ENCODE results near the gene PALM. TPM values are rescaled to one million over a fixed set of nuclear protein-coding genes. Genes with fewer than 3 reads are reported as not detected.

Gene PALM
- total RNA-seq, 5 donors from 2014 or later (not counting 1 experiment from before 2014, with no cell fraction given): 0.19 to 0.57 (median 0.41) TPM; not detected in 1

- peaks cover 3% of the 10 kb centered on the region in 2 donors for H3K27me3 Mint-ChIP-seq
- no peaks in the 10 kb centered on the region for H3K4me1 ChIP-seq (ENCODE audit: control insufficient read depth in 1 of 2, extremely low read depth in 1 of 2, insufficient read depth in 2 of 2, low read length in 2 of 2)
Measured at GRCh38 chr19:780935-781334, 72.2 kb downstream of the PALM start.

GRCh38 chr19:781800-782184 is 73.1 kb downstream of the PALM start:
- no peak overlapping the region for H3K27ac Mint-ChIP-seq
- no peaks in the 10 kb centered on the region for H3K4me1 Mint-ChIP-seq
- H3K36me3 ChIP-seq (ENCODE audit: control insufficient read depth in 2 of 2, extremely low read depth in 1 of 2, insufficient read depth in 1 of 2, low read length in 1 of 2): no peaks in the 10 kb centered on the region
- H3K9me3 Mint-ChIP-seq: no peaks in the 10 kb centered on the region
- H3K36me3 Mint-ChIP-seq: no peaks in the 10 kb centered on the region
- ChIA-PET POLR2A (no interaction called here), CTCF (no interaction called here)
- H3K27me3 Mint-ChIP-seq: peaks cover 3% of the 10 kb centered on the region in 2 donors
- DNase-seq (no peak), ATAC-seq (replicated peaks in 1 of 4) (no peak)
- WGBS (ENCODE audit: insufficient coverage): 91% methylated on average over 7 of the region's 19 CpGs
- no peak overlapping the region for H3K4me3 ChIP-seq (ENCODE audit: control insufficient read depth in 1 of 2, extremely low read depth in 1 of 2, low read length in 1 of 2)
- H3K27ac ChIP-seq (ENCODE audit: low read length): no peak overlapping the region
- no peaks in the 10 kb centered on the region for H3K9me3 ChIP-seq
- peaks cover 0 to 46% of the 10 kb centered on the region in 2 experiments for H3K27me3 ChIP-seq (replicated peaks in 1 of 2; ENCODE audit: control insufficient read depth in 2 of 2, extremely low read depth in 1 of 2, insufficient read depth in 2 of 2, low read length in 1 of 2)
- no peaks in the 10 kb centered on the region for H3K4me1 ChIP-seq (ENCODE audit: control insufficient read depth in 1 of 2, extremely low read depth in 1 of 2, insufficient read depth in 2 of 2, low read length in 2 of 2)
- H3K4me3 Mint-ChIP-seq: no peak overlapping the region

More at GRCh38 chr19:780935-781334, 72.2 kb downstream of the PALM start:
- ChIA-PET POLR2A (no interaction called here), CTCF (no interaction called here)
- no peaks in the 10 kb centered on the region for H3K4me1 Mint-ChIP-seq
- ATAC-seq (replicated peaks in 1 of 4) (no peak), DNase-seq (no peak)
- no peaks in the 10 kb centered on the region for H3K36me3 ChIP-seq (ENCODE audit: control insufficient read depth in 2 of 2, extremely low read depth in 1 of 2, insufficient read depth in 1 of 2, low read length in 1 of 2)
- H3K4me3 ChIP-seq (ENCODE audit: control insufficient read depth in 1 of 2, extremely low read depth in 1 of 2, low read length in 1 of 2): no peak overlapping the region
- H3K27ac Mint-ChIP-seq: no peak overlapping the region
- H3K9me3 Mint-ChIP-seq: no peaks in the 10 kb centered on the region
- no peak overlapping the region for H3K4me3 Mint-ChIP-seq
- H3K27ac ChIP-seq (ENCODE audit: low read length): no peak overlapping the region
- WGBS (ENCODE audit: insufficient coverage): 92% methylated on average over 15 of the region's 15 CpGs
- peaks cover 0 to 51% of the 10 kb centered on the region in 2 experiments for H3K27me3 ChIP-seq (replicated peaks in 1 of 2; ENCODE audit: control insufficient read depth in 2 of 2, extremely low read depth in 1 of 2, insufficient read depth in 2 of 2, low read length in 1 of 2)
- H3K9me3 ChIP-seq: no peaks in the 10 kb centered on the region
- H3K36me3 Mint-ChIP-seq: no peaks in the 10 kb centered on the region

- DNase-seq: no peak
- H3K27ac ChIP-seq (ENCODE audit: low read length): no peak overlapping the region
- Mint-ChIP-seq H3K36me3 (no peaks in the 10 kb centered on the region), H3K27me3 (peaks cover 3% of the 10 kb centered on the region in 2 donors), H3K27ac (no peak overlapping the region), H3K9me3 (no peaks in the 10 kb centered on the region), H3K4me3 (no peak overlapping the region), H3K4me1 (no peaks in the 10 kb centered on the region)
- H3K4me1 ChIP-seq (ENCODE audit: control insufficient read depth in 1 of 2, extremely low read depth in 1 of 2, insufficient read depth in 2 of 2, low read length in 2 of 2): no peaks in the 10 kb centered on the region
- ChIA-PET CTCF (no interaction called here), POLR2A (no interaction called here)
- WGBS (ENCODE audit: insufficient coverage): 77% methylated on average over 24 of the region's 29 CpGs
- no peaks in the 10 kb centered on the region for H3K36me3 ChIP-seq (ENCODE audit: control insufficient read depth in 2 of 2, extremely low read depth in 1 of 2, insufficient read depth in 1 of 2, low read length in 1 of 2)
- peaks cover 0 to 44% of the 10 kb centered on the region in 2 experiments for H3K27me3 ChIP-seq (replicated peaks in 1 of 2; ENCODE audit: control insufficient read depth in 2 of 2, extremely low read depth in 1 of 2, insufficient read depth in 2 of 2, low read length in 1 of 2)
- ATAC-seq (replicated peaks in 1 of 4): no peak
- H3K9me3 ChIP-seq: no peaks in the 10 kb centered on the region
- H3K4me3 ChIP-seq (ENCODE audit: control insufficient read depth in 1 of 2, extremely low read depth in 1 of 2, low read length in 1 of 2): no peak overlapping the region
Measured at GRCh38 chr19:782185-782877, 73.6 kb downstream of the PALM start.

GRCh38 chr19:782878-783668 is 74.3 kb downstream of the PALM start:
- H3K27me3 Mint-ChIP-seq: peaks cover 3% of the 10 kb centered on the region in 2 donors
- H3K4me1 Mint-ChIP-seq: no peaks in the 10 kb centered on the region
- H3K9me3 Mint-ChIP-seq: no peaks in the 10 kb centered on the region
- no peak for ATAC-seq (replicated peaks in 1 of 4)
- no peaks in the 10 kb centered on the region for H3K36me3 Mint-ChIP-seq
- Histone ChIP-seq H3K27me3 (replicated peaks in 1 of 2; ENCODE audit: control insufficient read depth in 2 of 2, extremely low read depth in 1 of 2, insufficient read depth in 2 of 2, low read length in 1 of 2) (peaks cover 0 to 39% of the 10 kb centered on the region in 2 experiments), H3K27ac (ENCODE audit: low read length) (no peak overlapping the region), H3K4me1 (ENCODE audit: control insufficient read depth in 1 of 2, extremely low read depth in 1 of 2, insufficient read depth in 2 of 2, low read length in 2 of 2) (no peaks in the 10 kb centered on the region), H3K4me3 (ENCODE audit: control insufficient read depth in 1 of 2, extremely low read depth in 1 of 2, low read length in 1 of 2) (no peak overlapping the region), H3K9me3 (no peaks in the 10 kb centered on the region), H3K36me3 (ENCODE audit: control insufficient read depth in 2 of 2, extremely low read depth in 1 of 2, insufficient read depth in 1 of 2, low read length in 1 of 2) (no peaks in the 10 kb centered on the region)
- no peak overlapping the region for H3K27ac Mint-ChIP-seq
- CTCF ChIA-PET: no interaction called here
- 69% methylated on average over 18 of the region's 30 CpGs for WGBS (ENCODE audit: insufficient coverage)
- POLR2A ChIA-PET: no interaction called here
- DNase-seq: no peak
- no peak overlapping the region for H3K4me3 Mint-ChIP-seq

GRCh38 chr19:784541-784940 is 75.8 kb downstream of the PALM start:
- Histone ChIP-seq H3K27me3 (replicated peaks in 1 of 2; ENCODE audit: control insufficient read depth in 2 of 2, extremely low read depth in 1 of 2, insufficient read depth in 2 of 2, low read length in 1 of 2) (peaks cover 0 to 31% of the 10 kb centered on the region in 2 experiments), H3K4me3 (ENCODE audit: control insufficient read depth in 1 of 2, extremely low read depth in 1 of 2, low read length in 1 of 2) (no peak overlapping the region), H3K27ac (ENCODE audit: low read length) (no peak overlapping the region), H3K9me3 (no peaks in the 10 kb centered on the region), H3K36me3 (ENCODE audit: control insufficient read depth in 2 of 2, extremely low read depth in 1 of 2, insufficient read depth in 1 of 2, low read length in 1 of 2) (no peaks in the 10 kb centered on the region), H3K4me1 (ENCODE audit: control insufficient read depth in 1 of 2, extremely low read depth in 1 of 2, insufficient read depth in 2 of 2, low read length in 2 of 2) (peaks cover 0 to 6% of the 10 kb centered on the region in 2 experiments)
- 88% methylated on average over 11 of the region's 13 CpGs for WGBS (ENCODE audit: insufficient coverage)
- DNase-seq: no peak
- ChIA-PET POLR2A (interaction anchor here in 1 of 2 donors (0.6 kb wide), 1 partner anchor 1710 kb away, joined by 4 read pairs; no protein-coding TSS in a partner anchor), CTCF (interaction anchor here in 1 of 2 donors (0.6 kb wide), 1 partner anchor 1002 kb away, joined by 6 read pairs; no protein-coding TSS in a partner anchor)
- no peak for ATAC-seq (replicated peaks in 1 of 4)
- Mint-ChIP-seq H3K36me3 (no peaks in the 10 kb centered on the region), H3K4me1 (peaks cover 0 to 4% (median 0%) of the 10 kb centered on the region in 3 donors), H3K27me3 (no peaks in the 10 kb centered on the region), H3K4me3 (no peak overlapping the region), H3K9me3 (no peaks in the 10 kb centered on the region), H3K27ac (no peak overlapping the region)

GRCh38 chr19:787536-787935 is 78.8 kb downstream of the PALM start:
- H3K9me3 Mint-ChIP-seq: no peaks in the 10 kb centered on the region
- Histone ChIP-seq H3K4me1 (ENCODE audit: control insufficient read depth in 1 of 2, extremely low read depth in 1 of 2, insufficient read depth in 2 of 2, low read length in 2 of 2) (peaks cover 0 to 6% of the 10 kb centered on the region in 2 experiments), H3K27me3 (replicated peaks in 1 of 2; ENCODE audit: control insufficient read depth in 2 of 2, extremely low read depth in 1 of 2, insufficient read depth in 2 of 2, low read length in 1 of 2) (peaks cover 0 to 22% of the 10 kb centered on the region in 2 experiments), H3K27ac (ENCODE audit: low read length) (no peak overlapping the region), H3K36me3 (ENCODE audit: control insufficient read depth in 2 of 2, extremely low read depth in 1 of 2, insufficient read depth in 1 of 2, low read length in 1 of 2) (no peaks in the 10 kb centered on the region), H3K4me3 (ENCODE audit: control insufficient read depth in 1 of 2, extremely low read depth in 1 of 2, low read length in 1 of 2) (no peak overlapping the region), H3K9me3 (no peaks in the 10 kb centered on the region)
- peaks cover 3 to 6% of the 10 kb centered on the region in 2 donors for H3K27me3 Mint-ChIP-seq
- 92% methylated on average over 11 of the region's 16 CpGs for WGBS (ENCODE audit: insufficient coverage)
- no peak overlapping the region for H3K27ac Mint-ChIP-seq
- H3K4me1 Mint-ChIP-seq: peaks cover 0 to 4% (median 0%) of the 10 kb centered on the region in 3 donors
- no peaks in the 10 kb centered on the region for H3K36me3 Mint-ChIP-seq
- no peak for ATAC-seq (replicated peaks in 1 of 4)
- no peak overlapping the region for H3K4me3 Mint-ChIP-seq
- CTCF ChIA-PET: interaction anchor here in 1 of 2 donors (0.6 kb wide), 1 partner anchor 131 kb away, joined by 7 read pairs; no protein-coding TSS in a partner anchor
- DNase-seq: no peak
- POLR2A ChIA-PET: no interaction called here

All from T-cell (primary cell).